GM15510 (cell line): ENCODE measurements around the gene TXLNA.

ENCODE experiments used
- POLR2A ChIP-seq: IDR thresholded peaks from 3 replicates; pipeline ENCODE4 v1.6.1; 2011; ENCODE audit warnings: borderline replicate concordance; ENCODE audit not compliant: insufficient read length; ENCODE audit errors: extremely low read depth

The TXLNA gene

DNA sequence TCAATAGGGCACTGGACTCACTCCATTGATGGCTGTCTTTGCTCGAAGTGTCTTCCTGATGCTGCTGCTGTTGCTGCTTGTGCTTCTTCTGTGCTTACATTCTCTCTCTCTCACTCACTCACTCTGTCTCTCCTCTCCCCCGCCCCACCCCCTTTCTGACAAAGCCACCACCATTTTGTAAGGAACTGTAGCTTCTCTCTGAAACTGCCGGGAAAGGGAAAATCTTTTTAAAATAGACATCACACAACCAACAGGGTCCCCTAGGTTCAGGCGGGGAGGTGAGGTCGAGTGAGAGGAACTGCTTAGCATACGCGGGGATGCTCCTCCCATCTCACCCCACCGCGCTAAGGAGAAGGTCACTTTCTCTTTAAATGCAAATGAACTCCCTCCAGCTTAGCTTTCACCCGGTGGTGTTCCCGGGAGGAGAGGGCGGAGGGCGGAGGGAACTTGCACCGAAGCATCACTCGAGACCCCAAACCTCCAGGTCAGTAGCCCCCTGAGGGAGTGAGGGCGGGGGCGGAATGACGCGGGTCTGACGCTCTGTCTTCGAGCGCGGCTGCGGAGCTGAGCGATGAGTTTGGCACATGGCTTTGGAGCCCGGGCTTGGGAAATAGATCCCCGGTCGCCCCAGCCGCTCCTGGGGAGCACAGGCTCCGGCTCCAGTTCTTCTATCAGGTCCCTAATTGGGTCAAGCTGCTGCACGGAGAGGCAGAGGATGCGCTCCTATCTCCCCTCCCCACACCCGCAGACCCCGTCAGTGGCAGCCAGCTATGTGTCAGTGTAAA lies 20.9 kb downstream of the TXLNA start, which contains the start of gene CCDC28B:
Gene CCDC28B, plus strand, starts transcription at position 370 of the 785 bp plus-strand sequence. CDS start 1,341 bp downstream, outside the sequence.
- peak; percentile 15 for TF ChIP-seq POLR2A

DNA sequence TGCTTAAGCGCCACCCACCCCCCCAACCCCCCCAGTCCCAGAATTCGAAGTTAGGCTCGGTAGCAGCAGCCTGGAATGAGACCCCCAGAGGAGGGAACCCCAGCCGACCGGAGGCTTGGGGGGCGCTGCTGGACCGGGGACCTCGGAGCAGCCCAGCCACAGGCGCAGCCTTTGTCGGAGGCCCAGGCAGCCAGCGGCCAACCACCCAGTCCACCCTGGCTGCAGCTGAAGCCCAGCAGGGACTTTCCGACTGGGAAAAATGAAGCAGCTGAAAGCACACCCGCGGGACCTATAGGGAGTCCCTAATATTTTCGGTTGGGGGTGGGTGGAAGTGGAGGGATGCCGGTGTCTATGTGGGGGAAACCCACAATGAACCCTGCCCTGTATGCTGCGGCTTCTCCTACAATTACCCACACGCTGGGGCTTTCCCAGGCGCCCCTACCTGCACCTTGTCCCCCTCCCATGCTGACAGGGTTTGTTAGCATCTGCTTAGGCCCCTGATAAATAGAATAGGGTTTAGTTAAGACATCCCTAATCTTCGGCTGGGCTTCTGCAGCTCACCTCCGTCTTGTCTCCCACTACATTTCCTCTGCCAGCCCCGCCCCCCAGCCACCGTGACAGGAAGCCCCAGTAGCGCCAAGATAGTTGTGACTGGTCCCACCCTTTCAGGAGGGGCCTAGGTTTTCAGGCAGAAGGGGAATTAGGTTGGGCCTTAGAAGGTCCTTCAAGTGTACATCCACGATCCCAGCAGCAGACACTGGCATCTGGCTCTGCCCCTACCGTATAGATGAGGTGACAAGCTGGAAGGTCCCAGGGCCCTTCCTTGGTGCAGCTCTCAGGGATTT lies 21.8 kb downstream of the TXLNA start:
- TF ChIP-seq POLR2A: peak; percentile 36

DNA sequence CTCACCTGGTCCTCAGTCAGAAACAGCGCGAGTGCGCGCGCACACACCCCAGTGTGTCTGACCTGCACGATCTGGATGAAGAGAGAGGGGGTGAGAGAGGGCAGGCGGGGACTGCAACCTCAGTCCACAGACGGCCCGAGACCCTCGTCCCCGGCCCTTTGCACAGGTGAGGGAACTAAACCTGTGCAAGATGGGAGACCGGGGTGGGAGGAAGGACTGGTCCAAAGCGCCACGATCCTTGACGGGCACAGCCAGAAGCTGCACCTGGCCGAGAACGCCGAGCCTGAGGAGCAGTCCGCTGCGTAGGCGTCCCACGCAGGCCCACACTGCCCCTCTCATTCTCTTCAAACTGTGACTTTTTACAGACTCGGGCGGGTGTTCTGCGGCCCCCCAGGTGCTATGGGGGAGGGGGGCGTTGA lies 25.5 kb downstream of the TXLNA start:
- no peak for TF ChIP-seq POLR2A

DNA sequence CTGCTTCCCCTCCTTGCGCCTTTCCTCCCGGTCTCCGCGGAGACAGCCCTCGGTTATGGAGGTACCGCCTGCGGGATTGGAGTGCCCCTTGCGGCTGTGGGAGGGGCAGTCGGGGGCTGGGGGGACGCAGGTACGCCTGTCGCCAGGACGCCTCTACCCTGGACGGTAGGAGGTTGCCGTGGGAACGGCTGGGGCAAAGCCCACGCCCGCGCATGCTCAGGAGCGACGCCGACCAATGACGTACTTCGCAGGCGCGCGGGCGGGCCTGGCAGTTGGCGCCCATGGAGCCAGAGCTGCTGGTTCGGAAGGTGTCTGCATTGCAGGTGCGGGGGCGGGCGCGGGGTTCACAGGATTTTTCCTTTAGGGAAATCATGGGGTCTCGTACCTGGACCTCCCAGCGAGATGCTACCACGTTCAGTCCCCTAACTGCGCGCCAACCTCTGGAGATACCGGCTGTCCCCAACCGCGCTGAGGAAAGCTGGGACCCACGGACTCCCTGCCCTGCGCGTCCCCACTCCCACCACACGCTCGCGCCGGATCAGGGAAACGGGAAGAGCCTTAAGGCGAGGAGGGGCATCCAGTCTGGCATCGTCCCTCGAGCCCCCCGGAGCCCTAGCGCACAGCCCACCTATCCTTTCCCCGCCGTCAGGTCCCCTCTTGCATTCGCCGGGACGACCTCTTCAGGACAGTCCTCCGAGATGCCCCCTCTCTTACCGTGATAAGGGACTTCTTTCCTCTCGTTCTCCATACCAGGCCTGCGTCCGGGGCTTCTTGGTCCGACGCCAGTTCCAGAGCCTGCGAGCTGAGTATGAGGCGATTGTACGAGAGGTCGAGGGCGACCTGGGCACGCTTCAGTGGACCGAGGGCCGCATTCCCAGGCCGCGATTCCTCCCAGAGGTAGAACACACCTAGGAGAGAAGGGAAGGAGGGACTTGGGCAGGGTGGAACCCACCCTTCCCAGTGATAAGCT lies 26.2 kb downstream of the TXLNA start, which contains the start of gene IQCC:
Gene IQCC, plus strand, starts transcription at position 271 of the 970 bp plus-strand sequence. Its CDS starts 11 bp downstream, at position 282.
- peak; percentile 83 for TF ChIP-seq POLR2A

DNA sequence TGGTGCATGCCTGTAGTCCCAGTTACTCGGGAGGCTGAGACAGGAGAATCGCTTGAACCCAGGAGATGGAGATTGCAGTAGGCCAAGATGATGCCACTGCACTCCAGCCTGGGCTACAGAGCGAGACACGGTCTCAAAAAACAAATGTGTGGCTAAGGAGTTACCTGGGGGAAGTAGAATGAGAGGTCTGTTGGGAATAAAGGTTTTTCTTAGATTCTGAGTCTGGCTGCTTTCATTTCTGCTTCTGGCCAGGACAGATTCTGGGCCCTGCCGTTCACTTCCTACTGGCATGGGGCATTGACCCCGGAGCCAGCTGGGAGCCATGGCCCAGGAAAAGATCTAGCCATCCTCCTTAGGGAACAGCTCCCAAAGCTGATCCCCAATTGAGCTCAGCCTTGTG lies 29.0 kb downstream of the TXLNA start:
- no peak for TF ChIP-seq POLR2A

DNA sequence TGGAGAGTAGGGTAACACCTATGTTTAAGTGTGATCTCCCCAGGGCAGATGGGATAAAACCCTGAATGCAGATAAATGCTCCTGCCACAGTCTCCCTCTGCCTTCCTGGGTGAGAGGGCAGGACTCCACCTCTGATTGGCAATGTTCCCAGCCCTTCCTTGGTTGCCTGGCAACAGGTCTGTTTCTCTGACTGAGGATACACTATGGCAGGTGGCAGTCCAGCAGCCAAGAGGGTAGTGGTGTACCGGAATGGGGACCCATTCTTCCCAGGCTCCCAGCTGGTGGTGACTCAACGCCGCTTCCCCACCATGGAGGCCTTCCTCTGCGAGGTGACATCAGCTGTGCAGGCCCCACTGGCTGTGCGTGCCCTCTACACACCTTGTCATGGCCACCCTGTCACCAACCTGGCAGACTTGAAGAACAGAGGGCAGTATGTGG lies 29.4 kb downstream of the TXLNA start, which contains the start of gene DCDC2B:
Gene DCDC2B, plus strand, starts transcription at position 199 of the 438 bp plus-strand sequence. Its CDS starts 5 bp downstream, at position 204.
- TF ChIP-seq POLR2A: no peak

DNA sequence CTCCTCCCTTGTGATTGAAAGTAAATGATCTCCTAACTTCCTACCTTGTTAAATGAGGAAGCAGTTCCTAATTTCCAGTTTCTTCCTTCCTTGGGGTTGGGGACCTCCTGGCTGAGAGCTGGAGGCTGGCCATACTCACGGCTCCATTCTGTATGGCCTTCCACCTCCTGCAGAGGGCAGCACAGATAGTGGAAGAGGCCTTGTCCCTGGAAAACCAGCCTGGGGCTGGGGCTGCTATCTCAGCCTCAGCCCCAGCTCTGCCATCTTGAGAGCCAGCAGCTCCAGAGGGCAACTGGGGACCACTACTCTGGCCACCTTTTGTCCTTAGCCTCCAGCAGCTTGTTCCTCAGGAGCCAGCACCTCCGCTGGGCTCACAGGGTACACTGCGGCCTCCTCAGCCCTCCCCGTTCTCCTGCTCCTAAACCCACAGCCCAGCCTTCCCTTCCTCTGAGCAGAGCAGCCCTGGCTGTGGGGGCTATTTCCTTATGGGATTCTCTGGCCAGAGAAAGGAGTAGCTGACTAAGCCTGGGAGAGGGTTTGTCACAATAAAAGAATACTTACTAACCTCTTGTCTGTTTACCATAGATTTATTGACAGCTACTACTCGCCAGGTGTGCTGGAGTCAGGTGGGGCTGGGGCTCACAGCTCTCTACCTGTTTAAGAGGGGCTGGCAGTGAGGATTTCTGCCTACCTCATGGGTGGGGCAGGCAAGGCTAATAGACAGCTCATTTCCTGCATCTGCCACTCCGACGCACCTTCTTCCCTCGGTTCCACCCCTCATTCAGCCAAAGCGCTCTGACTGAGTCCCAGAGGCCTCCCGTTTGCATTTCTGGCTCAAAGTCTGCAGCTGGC lies 36.4 kb downstream of the TXLNA start:
- TF ChIP-seq POLR2A: no peak

DNA sequence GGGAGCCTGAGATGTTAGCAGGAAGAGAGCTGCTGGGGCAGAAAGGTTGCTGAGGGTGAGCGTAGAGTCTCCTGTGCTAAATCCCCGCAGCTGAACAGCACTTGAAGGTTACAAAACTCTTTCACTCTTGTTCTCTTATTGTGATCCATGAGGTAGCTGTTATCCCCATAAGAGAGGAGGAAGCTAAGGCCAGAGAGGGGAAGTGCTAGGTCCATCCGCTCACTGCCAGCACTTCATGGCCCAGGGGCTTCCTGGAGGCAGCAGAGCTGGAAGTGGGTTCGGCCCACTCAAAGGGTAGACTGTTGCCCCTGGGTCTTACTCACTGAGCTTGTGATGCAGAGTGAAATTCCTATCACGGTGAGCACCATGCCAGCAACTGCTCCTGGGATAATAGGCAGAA lies 37.1 kb downstream of the TXLNA start:
- TF ChIP-seq POLR2A: no peak

DNA sequence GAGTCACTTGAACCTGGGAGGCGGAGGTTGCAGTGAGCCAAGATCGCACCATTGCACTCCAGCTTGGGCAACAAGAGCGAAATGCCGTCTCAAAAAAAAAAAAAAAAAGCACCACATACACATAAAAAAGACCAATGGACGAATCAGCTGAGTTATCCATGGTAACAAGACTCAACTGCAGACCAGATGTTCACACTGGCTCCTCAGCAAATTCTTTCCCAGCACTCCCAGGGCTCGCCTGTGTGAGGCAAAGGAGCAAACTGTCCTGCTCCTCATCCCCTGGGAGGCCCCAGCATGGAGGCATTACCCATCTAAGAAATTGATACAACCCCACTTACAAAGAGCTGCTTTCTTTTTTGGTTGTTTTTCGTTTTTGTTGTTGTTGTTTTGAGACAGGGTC lies 39.5 kb downstream of the TXLNA start:
- no peak for TF ChIP-seq POLR2A

DNA sequence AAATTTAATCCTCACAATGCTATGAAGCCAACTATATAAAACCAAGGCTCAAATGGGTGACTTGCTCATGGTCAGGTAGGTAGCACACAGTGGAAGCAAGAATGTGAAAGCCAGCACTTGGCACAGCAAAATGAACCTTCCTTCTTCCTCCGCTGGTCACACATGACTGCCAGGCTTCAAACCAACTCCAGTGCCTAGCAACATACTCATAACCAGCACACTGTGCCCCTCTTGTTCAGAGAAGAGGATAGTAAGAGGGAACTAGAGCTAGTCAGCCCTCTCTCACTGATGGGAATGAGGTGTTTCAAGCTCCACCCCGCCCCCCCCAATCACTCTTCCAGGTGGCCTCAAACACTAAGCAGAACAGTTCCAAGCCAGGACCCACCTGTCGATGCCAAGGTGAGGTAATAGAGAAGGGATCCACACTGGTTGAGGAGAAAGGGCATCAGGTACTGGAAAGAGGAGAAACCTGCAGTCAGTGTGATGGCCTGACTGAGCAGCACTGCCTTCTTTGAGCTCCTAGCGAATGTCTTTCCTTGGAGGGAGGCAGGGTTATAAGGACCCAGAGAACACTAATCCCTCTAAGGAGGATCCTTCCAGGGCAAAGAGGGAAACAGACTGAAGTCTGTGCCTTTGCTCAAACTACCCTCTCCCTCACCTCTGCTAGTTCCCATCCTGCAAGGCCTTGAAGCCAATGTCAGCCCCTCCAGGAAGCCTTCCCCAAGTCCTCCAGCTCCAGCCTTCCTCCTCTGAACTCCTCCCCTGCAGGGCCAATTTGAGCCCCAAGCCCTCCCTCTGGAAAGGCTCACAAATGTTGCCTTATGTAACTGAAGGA lies 41.5 kb downstream of the TXLNA start:
- TF ChIP-seq POLR2A: no peak

DNA sequence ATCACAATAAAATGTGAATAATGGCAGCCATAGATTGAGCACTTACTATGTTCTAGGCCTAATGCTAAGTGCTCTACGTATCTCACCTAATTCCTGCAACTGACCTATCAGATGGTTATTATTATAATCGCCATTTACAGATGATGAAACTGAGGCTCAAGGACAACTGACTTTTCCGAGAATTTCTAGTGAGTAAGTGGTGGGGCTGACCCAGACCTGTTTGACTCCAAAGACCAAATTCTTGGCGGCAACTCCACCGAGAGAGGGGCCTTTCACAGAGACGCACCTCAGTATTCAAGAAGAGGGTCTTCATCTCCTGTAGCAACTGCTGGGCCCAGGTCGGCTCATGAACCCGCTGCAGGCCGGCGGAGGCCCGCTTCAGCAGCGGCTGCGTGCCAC lies 42.1 kb downstream of the TXLNA start:
- TF ChIP-seq POLR2A: no peak

DNA sequence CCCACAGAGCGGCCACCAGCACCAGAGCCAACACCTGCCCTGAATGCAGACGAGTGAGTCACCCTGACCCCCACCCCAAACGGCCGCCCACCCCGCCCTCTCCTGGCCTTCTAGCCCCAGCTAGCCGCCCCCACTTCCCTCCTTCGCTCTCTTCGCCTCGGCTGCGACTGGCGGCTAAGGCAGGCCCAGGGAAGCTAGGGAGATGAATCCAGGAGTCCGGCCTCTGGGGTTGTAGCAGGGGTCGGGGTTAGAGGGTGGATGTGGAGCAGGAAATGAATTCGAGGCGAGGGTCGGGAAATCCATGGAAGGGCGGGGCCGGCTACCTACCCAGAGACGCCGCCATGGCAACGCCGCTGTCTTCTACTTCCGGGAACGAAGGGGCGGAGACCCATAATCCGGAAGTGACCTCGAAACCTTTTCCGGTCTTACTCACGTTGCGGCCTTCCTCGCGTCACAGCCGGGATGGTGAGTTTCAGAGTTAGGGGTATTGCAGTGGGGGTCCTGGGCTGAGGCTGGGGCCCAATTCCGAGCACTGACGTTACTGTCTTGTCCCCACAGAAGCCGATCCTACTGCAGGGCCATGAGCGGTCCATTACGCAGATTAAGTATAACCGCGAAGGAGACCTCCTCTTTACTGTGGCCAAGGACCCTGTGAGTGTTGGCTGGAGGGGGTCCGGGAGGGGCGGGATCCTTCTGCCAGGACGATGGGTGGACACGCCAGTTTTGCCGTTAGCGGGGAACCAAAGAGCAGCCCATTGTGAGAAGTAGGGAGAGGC lies 42.7 kb downstream of the TXLNA start, which contains the start of the genes EIF3I and TMEM234:
Gene EIF3I, plus strand, starts transcription at position 428 of the 776 bp plus-strand sequence. Its CDS starts 35 bp downstream, at position 463.
Gene TMEM234, minus strand, starts transcription at position 374 of the 776 bp plus-strand sequence. Its CDS starts 31 bp downstream, at position 343.
- peak; percentile 80 for TF ChIP-seq POLR2A
